Stimulated activated CD4-positive, alpha-beta T cell treated with anti-CD3 and anti-CD28 coated beads, TNF-alpha, amount 100 ng/mL, for 4 hours (primary cell): ENCODE measurements around the gene RNU7-1.
A peak's percentile ranks its signal among the peaks of the same experiment; 100 is the strongest.

Source experiments
- DNase-seq, 3 experiments: peaks; one replicate each; pipeline ENCODE4 v3.0.0-alpha.2; 2020; ENCODE audit warnings: low read depth in 3 of 3

RNU7-1 gene

GRCh38 chr12:6964605-6965025 is 21.0 kb downstream of the RNU7-1 start:
- no peak for DNase-seq

- DNase-seq = peak; percentile 76 to 88 (median 78)
These were observed 21.5 kb downstream of the RNU7-1 start for GRCh38 chr12:6965026-6965661.

GRCh38 chr12:6965714-6966113 is 22.1 kb downstream of the RNU7-1 start:
- DNase-seq = no peak

GRCh38 chr12:6966351-6966750 is 22.7 kb downstream of the RNU7-1 start:
- no peak for DNase-seq

GRCh38 chr12:6967651-6968100 is 24.1 kb downstream of the RNU7-1 start:
- DNase-seq = no peak

GRCh38 chr12:6968426-6968825 is 24.8 kb downstream of the RNU7-1 start:
- no peak for DNase-seq

- DNase-seq = no peak
These were observed 26.5 kb downstream of the RNU7-1 start for GRCh38 chr12:6970096-6970527.

- no peak for DNase-seq
These were observed 30.6 kb downstream of the RNU7-1 start for GRCh38 chr12:6974180-6974579.

- DNase-seq = no peak
These were observed 31.8 kb downstream of the RNU7-1 start for GRCh38 chr12:6975297-6976032.

- no peak for DNase-seq
These were observed 34.0 kb downstream of the RNU7-1 start for GRCh38 chr12:6977653-6978052.

- no peak for DNase-seq
These were observed 34.6 kb downstream of the RNU7-1 start for GRCh38 chr12:6978188-6978587.

- no peak for DNase-seq
These were observed 35.0 kb downstream of the RNU7-1 start for GRCh38 chr12:6978611-6979011.

- DNase-seq = no peak
These were observed 35.4 kb downstream of the RNU7-1 start for GRCh38 chr12:6979021-6979420.

GRCh38 chr12:6979453-6979852 is 35.8 kb downstream of the RNU7-1 start:
- no peak for DNase-seq

- DNase-seq = no peak
These were observed 36.5 kb downstream of the RNU7-1 start for GRCh38 chr12:6980075-6980474.

GRCh38 chr12:6980740-6981139 is 37.1 kb downstream of the RNU7-1 start:
- DNase-seq = no peak

- no peak for DNase-seq
These were observed 37.8 kb downstream of the RNU7-1 start for GRCh38 chr12:6981152-6982052.

GRCh38 chr12:6982532-6982931 is 38.9 kb downstream of the RNU7-1 start:
- DNase-seq = no peak

- DNase-seq = no peak
These were observed 44.4 kb downstream of the RNU7-1 start for GRCh38 chr12:6987956-6988553.
